HepG2 (cell line): ENCODE results near the gene RGS19. TPM values are rescaled to one million over a fixed set of nuclear protein-coding genes. Genes with fewer than 3 reads are reported as not detected.

Experiments used
- ASH2L ChIP-seq: fragments of 300-600, 200-600 bp; sonication (generic); IDR thresholded peaks from 2 replicates; pipeline ENCODE4 v1.7.0; 2017; ENCODE audit warnings: low read depth, mild to moderate bottlenecking, moderate library complexity, mixed read lengths, low read length; ENCODE audit not compliant: insufficient read length
- HDAC1 ChIP-seq: sonication (generic); formaldehyde crosslinking; IDR thresholded peaks from 2 replicates; pipeline ENCODE4 v1.5.1; 2020; ENCODE audit warnings: mild to moderate bottlenecking, missing genetic modification reagents
- HOXD1 ChIP-seq: sonication (generic); formaldehyde crosslinking; IDR thresholded peaks from 2 replicates; pipeline ENCODE4 v1.5.0; 2020; ENCODE audit warnings: missing genetic modification reagents
- MAF1 ChIP-seq: sonication (generic); formaldehyde crosslinking; IDR thresholded peaks from 2 replicates; pipeline ENCODE4 v1.5.0; 2020; ENCODE audit warnings: missing genetic modification reagents, borderline replicate concordance
- MBNL3 ChIP-seq: fragments of 250-450 bp; sonication (Bioruptor Pico); conservative IDR thresholded peaks from 2 replicates; pipeline ENCODE4 v1.8.0; 2022; ENCODE audit warnings: mild to moderate bottlenecking, inconsistent platforms
- MTF1 ChIP-seq: sonication (generic); formaldehyde crosslinking; IDR thresholded peaks from 2 replicates; pipeline ENCODE4 v1.5.0; 2020; ENCODE audit warnings: missing genetic modification reagents
- MXD4 ChIP-seq: IDR thresholded peaks from 2 replicates; pipeline ENCODE4 v1.6.1; 2016; ENCODE audit warnings: mild to moderate bottlenecking, missing biosample characterization, missing genetic modification reagents
- POGZ ChIP-seq: sonication (generic); formaldehyde crosslinking; IDR thresholded peaks from 2 replicates; pipeline ENCODE4 v1.4.0; 2020; ENCODE audit warnings: mild to moderate bottlenecking, missing genetic modification reagents
- RNF2 ChIP-seq: fragments of 450-650 bp; conservative IDR thresholded peaks from 2 replicates; pipeline ENCODE4 v1.6.1; 2016; ENCODE audit warnings: low read depth
- STAG1 ChIP-seq: sonication (generic); formaldehyde crosslinking; IDR thresholded peaks from 2 replicates; pipeline ENCODE4 v1.4.0; 2020; ENCODE audit warnings: missing genetic modification reagents
- ZNF136 ChIP-seq: sonication (generic); formaldehyde crosslinking; IDR thresholded peaks from 2 replicates; pipeline ENCODE4 v1.8.1; 2022; ENCODE audit warnings: low read depth, mild to moderate bottlenecking, moderate library complexity, missing genetic modification reagents
- ZNF234 ChIP-seq: sonication (generic); formaldehyde crosslinking; conservative IDR thresholded peaks from 2 replicates; pipeline ENCODE4 v1.5.1; 2020; ENCODE audit warnings: mild to moderate bottlenecking, missing genetic modification reagents
- ZNF343 ChIP-seq: sonication (generic); formaldehyde crosslinking; IDR thresholded peaks from 2 replicates; pipeline ENCODE4 v1.4.0; 2020; ENCODE audit warnings: mild to moderate bottlenecking, missing genetic modification reagents
- ZNF7 ChIP-seq: IDR thresholded peaks from 2 replicates; pipeline ENCODE4 v1.6.1; 2016; ENCODE audit warnings: missing biosample characterization, missing genetic modification reagents
- ZNF841 ChIP-seq: sonication (generic); formaldehyde crosslinking; IDR thresholded peaks from 2 replicates; pipeline ENCODE4 v1.8.1; 2023; ENCODE audit warnings: missing genetic modification reagents, borderline replicate concordance
- ZZZ3 ChIP-seq: sonication (generic); formaldehyde crosslinking; IDR thresholded peaks from 2 replicates; pipeline ENCODE4 v1.4.0; 2020; ENCODE audit warnings: missing genetic modification reagents, mild to moderate bottlenecking, borderline replicate concordance
- polyA plus RNA-seq, 8 experiments: library from polyadenylated mRNA; depleted of rRNA in 3 of 8; stranded (reverse) in 7 of 8; unstranded in 1 of 8; fragments of >200 nt; fragmentation: Illumina TruSeq in 4 of 8; extraction: Trizol in 4 of 8; gene quantifications; 2 replicates each; pipeline versions ENCODE4 v1.2.1 to v1.2.3, GENCODE V29; 2011 to 2016; ENCODE audit warnings: low read depth in 4 of 8, missing spikeins in 1 of 8, mixed read lengths in 1 of 8; ENCODE audit not compliant: insufficient read depth in 1 of 8
- total RNA-seq, 5 experiments: library from RNA; depleted of rRNA; stranded (reverse); fragments of >200 nt; fragmentation: Illumina TruSeq; extraction: Trizol; gene quantifications; 2 replicates each; pipeline ENCODE4 v1.2.3, GENCODE V29; 2016; ENCODE audit warnings: low read depth in 1 of 5
- TF ChIP-seq, protein P1 (sequence below): sonication (generic); formaldehyde crosslinking; IDR thresholded peaks from 2 replicates; pipeline ENCODE4 v1.9.0; 2021; ENCODE audit warnings: missing genetic modification reagents, mild to moderate bottlenecking, borderline replicate concordance
- TF ChIP-seq, protein P2 (sequence below): sonication (generic); formaldehyde crosslinking; IDR thresholded peaks from 2 replicates; pipeline ENCODE4 v1.5.0; 2020; ENCODE audit warnings: missing genetic modification reagents
- TF ChIP-seq, protein P3 (sequence below): sonication (generic); formaldehyde crosslinking; IDR thresholded peaks from 2 replicates; pipeline ENCODE4 v1.4.0; 2020; ENCODE audit warnings: missing genetic modification reagents
- TF ChIP-seq, protein P4 (sequence below): sonication (generic); formaldehyde crosslinking; IDR thresholded peaks from 2 replicates; pipeline ENCODE4 v1.4.0; 2020; ENCODE audit warnings: missing genetic modification reagents
- TF ChIP-seq, protein P5 (sequence below): sonication (generic); formaldehyde crosslinking; IDR thresholded peaks from 2 replicates; pipeline ENCODE4 v1.5.1; 2020; ENCODE audit warnings: missing genetic modification reagents, mild to moderate bottlenecking, borderline replicate concordance
- TF ChIP-seq, protein P6 (sequence below): sonication (generic); formaldehyde crosslinking; IDR thresholded peaks from 2 replicates; pipeline ENCODE4 v1.5.0; 2020; ENCODE audit warnings: missing genetic modification reagents

Gene RGS19
- total and polyA plus RNA-seq, 2 of the 13 experiments (the other 11 are each of a cell fraction or from before 2014, with no cell fraction given): 10.7 to 11.9 TPM

DNA sequence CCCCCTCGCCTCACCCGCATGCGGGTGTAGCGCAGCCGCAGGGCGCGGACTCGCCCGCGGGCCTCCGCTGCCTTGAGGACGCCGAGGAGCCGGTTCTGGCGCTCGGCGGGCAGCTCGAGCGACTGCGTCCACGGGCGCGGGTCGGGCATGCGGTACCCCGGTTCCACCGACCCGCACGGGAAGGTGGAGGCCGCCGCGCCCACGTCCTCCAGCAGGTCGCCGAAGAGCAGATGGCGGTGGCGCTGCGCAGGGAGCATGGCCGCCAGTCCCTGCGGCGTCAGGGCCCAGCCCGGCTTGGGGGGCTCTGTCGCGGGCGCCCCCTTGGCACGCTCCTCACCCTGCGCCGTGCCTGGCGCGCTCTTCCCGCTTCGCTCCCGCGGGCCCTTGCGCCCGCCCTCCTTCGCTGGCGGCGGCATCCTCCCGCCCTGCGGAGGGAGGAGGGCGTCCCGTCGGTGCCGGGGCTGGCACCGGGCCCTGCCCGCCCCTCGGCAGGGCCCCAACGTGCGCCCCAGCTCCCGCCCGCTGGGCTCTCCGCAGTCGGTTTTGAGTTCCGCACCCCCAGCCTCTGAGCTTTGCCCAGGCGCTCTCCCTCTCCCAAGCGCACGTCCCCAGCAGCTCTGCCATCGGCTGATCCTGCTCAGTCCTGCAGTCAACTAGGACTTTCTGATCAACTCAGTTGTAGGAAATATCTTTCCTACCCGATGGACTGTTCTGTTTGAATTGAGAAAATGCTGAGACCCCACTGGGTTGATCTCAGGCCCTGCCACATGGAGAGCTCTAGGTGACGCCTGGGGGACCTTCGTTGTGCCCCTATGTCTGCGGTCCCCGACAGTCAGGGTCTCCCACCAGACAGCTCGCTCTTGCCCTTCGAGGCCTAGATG lies 4.7 kb upstream of the RGS19 start, which contains the start of gene LKAAEAR1 (continued):
- TF ChIP-seq ZNF234: 0 out of 2 replicates have a peak, but pooled peaks have one; percentile 32
- TF ChIP-seq, protein P1, sequence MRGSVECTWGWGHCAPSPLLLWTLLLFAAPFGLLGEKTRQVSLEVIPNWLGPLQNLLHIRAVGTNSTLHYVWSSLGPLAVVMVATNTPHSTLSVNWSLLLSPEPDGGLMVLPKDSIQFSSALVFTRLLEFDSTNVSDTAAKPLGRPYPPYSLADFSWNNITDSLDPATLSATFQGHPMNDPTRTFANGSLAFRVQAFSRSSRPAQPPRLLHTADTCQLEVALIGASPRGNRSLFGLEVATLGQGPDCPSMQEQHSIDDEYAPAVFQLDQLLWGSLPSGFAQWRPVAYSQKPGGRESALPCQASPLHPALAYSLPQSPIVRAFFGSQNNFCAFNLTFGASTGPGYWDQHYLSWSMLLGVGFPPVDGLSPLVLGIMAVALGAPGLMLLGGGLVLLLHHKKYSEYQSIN (CRISPR knock-in tag): no peak
- no peak for TF ChIP-seq STAG1 (CRISPR knock-in tag)
- TF ChIP-seq, protein P2, sequence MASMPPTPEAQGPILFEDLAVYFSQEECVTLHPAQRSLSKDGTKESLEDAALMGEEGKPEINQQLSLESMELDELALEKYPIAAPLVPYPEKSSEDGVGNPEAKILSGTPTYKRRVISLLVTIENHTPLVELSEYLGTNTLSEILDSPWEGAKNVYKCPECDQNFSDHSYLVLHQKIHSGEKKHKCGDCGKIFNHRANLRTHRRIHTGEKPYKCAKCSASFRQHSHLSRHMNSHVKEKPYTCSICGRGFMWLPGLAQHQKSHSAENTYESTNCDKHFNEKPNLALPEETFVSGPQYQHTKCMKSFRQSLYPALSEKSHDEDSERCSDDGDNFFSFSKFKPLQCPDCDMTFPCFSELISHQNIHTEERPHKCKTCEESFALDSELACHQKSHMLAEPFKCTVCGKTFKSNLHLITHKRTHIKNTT (CRISPR knock-in tag): no peak
- TF ChIP-seq ZNF136 (CRISPR knock-in tag): no peak
- TF ChIP-seq ASH2L: no peak
- TF ChIP-seq RNF2: 0 out of 2 replicates have a peak, but pooled peaks have one; percentile 12
- no peak for TF ChIP-seq POGZ (CRISPR knock-in tag)
- TF ChIP-seq, protein P3, sequence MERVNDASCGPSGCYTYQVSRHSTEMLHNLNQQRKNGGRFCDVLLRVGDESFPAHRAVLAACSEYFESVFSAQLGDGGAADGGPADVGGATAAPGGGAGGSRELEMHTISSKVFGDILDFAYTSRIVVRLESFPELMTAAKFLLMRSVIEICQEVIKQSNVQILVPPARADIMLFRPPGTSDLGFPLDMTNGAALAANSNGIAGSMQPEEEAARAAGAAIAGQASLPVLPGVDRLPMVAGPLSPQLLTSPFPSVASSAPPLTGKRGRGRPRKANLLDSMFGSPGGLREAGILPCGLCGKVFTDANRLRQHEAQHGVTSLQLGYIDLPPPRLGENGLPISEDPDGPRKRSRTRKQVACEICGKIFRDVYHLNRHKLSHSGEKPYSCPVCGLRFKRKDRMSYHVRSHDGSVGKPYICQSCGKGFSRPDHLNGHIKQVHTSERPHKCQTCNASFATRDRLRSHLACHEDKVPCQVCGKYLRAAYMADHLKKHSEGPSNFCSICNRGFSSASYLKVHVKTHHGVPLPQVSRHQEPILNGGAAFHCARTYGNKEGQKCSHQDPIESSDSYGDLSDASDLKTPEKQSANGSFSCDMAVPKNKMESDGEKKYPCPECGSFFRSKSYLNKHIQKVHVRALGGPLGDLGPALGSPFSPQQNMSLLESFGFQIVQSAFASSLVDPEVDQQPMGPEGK: 0 out of 2 replicates have a peak, but pooled peaks have one; percentile 4
- TF ChIP-seq, protein P4, sequence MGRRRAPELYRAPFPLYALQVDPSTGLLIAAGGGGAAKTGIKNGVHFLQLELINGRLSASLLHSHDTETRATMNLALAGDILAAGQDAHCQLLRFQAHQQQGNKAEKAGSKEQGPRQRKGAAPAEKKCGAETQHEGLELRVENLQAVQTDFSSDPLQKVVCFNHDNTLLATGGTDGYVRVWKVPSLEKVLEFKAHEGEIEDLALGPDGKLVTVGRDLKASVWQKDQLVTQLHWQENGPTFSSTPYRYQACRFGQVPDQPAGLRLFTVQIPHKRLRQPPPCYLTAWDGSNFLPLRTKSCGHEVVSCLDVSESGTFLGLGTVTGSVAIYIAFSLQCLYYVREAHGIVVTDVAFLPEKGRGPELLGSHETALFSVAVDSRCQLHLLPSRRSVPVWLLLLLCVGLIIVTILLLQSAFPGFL (CRISPR knock-in tag): no peak
- TF ChIP-seq HDAC1 (CRISPR knock-in tag): no peak; the same call in 1 of the 2 replicates
- TF ChIP-seq MXD4 (CRISPR knock-in tag): 0 out of 2 replicates have a peak, but pooled peaks have one; percentile 9
- TF ChIP-seq, protein P5, sequence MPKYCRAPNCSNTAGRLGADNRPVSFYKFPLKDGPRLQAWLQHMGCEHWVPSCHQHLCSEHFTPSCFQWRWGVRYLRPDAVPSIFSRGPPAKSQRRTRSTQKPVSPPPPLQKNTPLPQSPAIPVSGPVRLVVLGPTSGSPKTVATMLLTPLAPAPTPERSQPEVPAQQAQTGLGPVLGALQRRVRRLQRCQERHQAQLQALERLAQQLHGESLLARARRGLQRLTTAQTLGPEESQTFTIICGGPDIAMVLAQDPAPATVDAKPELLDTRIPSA (CRISPR knock-in tag): peak; percentile 61; the same call in 1 of the 2 replicates
- TF ChIP-seq MBNL3 (CRISPR knock-in tag): no peak
- TF ChIP-seq MTF1 (CRISPR knock-in tag): no peak
- TF ChIP-seq HOXD1 (CRISPR knock-in tag): no peak; the same call in 1 of the 2 replicates
- no peak; the same call in 1 of the 2 replicates for TF ChIP-seq ZNF343 (CRISPR knock-in tag)
- TF ChIP-seq, protein P6, sequence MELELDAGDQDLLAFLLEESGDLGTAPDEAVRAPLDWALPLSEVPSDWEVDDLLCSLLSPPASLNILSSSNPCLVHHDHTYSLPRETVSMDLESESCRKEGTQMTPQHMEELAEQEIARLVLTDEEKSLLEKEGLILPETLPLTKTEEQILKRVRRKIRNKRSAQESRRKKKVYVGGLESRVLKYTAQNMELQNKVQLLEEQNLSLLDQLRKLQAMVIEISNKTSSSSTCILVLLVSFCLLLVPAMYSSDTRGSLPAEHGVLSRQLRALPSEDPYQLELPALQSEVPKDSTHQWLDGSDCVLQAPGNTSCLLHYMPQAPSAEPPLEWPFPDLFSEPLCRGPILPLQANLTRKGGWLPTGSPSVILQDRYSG: no peak
- no peak for TF ChIP-seq ZNF841 (CRISPR knock-in tag)
- TF ChIP-seq MAF1 (CRISPR knock-in tag): no peak
- 0 out of 2 replicates have a peak, but pooled peaks have one; percentile 28 for TF ChIP-seq ZZZ3 (CRISPR knock-in tag)
- TF ChIP-seq ZNF7 (CRISPR knock-in tag): no peak
